ENCODE data around the gene DHX35.

Gene DHX35

GRCh38 chr20:39021748-39022147 is 59.6 kb downstream of the DHX35 start:
- no peak for DNase-seq (ENCODE audit: low read depth in 3 of 3)

DNA sequence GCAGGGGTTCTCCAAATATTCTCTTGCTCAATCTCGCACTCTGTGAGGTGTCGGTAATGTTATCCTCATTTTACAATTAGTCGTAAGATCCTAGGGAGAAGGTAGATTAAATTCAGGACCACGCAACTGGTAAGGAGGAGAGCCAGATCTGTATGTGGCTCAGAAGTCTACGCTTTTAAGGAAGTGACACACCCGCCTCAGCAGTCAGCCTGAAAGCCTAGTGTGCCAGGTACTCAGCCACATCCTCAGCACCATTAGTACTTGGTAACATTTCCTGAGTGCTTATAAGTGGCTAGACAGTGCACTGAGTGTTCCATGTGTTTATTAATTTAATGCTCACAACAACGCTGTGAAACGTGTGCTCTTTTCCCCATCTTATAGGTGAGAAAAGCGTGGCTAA is 63.7 kb downstream of the DHX35 start:
- DNase-seq (ENCODE audit: low read depth in 3 of 3), result no peak

GRCh38 chr20:39029364-39029763 is 67.2 kb downstream of the DHX35 start:
- no peak for DNase-seq (ENCODE audit: low read depth in 3 of 3)

DNA sequence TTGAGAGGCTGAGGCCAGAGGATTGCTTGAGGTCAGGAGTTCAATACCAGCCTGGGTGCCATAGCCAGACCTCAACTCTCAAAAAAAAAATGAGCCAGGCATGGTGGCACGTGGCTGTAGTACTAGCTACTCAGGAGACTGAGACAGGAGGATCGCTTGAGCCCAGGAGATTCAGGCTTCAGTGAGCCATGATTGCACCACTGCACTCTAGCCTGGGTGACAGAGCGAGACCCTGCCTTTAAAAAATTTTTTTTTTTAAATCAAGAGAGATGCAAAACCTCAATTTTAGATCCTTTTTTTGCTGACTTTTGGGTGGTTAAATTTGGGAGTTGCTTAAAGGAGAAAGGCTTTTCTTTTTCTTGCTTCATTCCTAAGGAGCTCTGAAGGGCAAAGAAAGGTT is 70.9 kb downstream of the DHX35 start:
- no peak for DNase-seq (ENCODE audit: low read depth in 3 of 3)

GRCh38 chr20:39036011-39036410 is 73.9 kb downstream of the DHX35 start:
- no peak for DNase-seq (ENCODE audit: low read depth in 3 of 3)

- no peak for DNase-seq (ENCODE audit: low read depth in 3 of 3)
Measured at GRCh38 chr20:39036851-39037250, 74.7 kb downstream of the DHX35 start.

DNA sequence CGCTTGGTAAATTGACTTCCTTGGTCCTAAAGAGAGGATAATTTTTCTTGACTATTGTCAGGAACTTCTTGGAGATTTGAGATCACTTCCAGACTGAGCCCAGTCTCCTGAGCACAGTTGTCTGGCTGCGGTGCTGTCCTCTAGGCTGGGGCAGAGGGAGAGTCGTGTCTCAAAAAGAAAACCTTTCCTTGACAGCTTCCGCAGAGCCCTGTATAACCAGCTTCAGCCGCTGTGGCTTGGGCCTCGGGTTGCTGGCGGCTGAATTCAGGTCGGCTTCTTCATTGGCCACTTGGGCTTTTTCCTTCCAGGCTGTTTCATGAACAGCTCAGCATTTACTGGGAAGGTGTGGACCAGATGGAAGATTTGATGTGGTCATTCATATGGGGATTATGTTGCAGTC is 75.9 kb downstream of the DHX35 start:
- no peak for DNase-seq (ENCODE audit: low read depth in 3 of 3)

GRCh38 chr20:39038495-39038894 is 76.4 kb downstream of the DHX35 start:
- DNase-seq (ENCODE audit: low read depth in 3 of 3), result no peak

GRCh38 chr20:39039261-39039660 is 77.1 kb downstream of the DHX35 start:
- no peak for DNase-seq (ENCODE audit: low read depth in 3 of 3)

DNA sequence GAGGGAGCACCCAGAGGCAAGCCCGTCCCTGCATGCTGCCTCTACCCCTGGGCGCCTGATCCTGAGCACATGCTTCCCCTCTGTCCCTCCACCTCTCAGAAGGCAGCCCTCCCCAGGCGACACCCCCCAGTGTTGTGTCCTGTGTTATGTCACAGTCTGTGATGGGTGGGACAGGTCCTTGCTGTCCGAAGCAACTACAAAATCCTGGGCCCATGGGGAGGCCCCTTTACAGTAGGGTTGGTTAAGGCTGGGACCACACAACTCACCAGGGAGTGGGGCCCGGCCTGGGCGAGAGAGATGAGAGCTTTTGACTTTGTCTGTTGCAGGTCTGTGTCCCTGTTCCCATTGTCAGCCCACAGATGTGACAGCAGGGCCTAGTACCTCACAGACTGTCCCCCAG is 78.0 kb downstream of the DHX35 start:
- DNase-seq (ENCODE audit: low read depth in 3 of 3), result no peak

GRCh38 chr20:39041067-39041466 is 78.9 kb downstream of the DHX35 start:
- DNase-seq (ENCODE audit: low read depth in 3 of 3), result no peak

- no peak for DNase-seq (ENCODE audit: low read depth in 3 of 3)
Measured at GRCh38 chr20:39042279-39043150, 80.4 kb downstream of the DHX35 start.

DNA sequence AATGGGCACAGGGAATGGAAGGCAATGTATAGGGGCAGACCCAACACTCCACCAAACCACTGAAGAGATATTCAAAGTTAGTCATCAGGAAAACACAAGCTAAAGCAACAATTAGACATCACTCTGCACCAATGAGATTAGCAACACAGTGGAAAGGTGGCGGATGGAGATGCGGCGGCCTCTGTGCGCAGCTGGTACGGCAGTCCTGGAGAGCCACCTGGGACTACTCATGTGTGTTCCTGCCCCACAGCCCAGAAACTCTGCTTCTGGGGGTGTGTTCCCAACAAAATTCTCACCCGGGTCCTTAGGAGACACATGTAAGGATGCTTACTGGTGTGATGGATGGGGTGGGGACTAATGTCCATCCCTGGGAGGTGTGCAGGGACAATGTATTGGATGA is 82.4 kb downstream of the DHX35 start:
- no peak for DNase-seq (ENCODE audit: low read depth in 3 of 3)

- DNase-seq (ENCODE audit: low read depth in 3 of 3), result no peak
Measured at GRCh38 chr20:39045676-39046075, 83.5 kb downstream of the DHX35 start.

- no peak for DNase-seq (ENCODE audit: low read depth in 3 of 3)
Measured at GRCh38 chr20:39047417-39047985, 85.4 kb downstream of the DHX35 start.

DNA sequence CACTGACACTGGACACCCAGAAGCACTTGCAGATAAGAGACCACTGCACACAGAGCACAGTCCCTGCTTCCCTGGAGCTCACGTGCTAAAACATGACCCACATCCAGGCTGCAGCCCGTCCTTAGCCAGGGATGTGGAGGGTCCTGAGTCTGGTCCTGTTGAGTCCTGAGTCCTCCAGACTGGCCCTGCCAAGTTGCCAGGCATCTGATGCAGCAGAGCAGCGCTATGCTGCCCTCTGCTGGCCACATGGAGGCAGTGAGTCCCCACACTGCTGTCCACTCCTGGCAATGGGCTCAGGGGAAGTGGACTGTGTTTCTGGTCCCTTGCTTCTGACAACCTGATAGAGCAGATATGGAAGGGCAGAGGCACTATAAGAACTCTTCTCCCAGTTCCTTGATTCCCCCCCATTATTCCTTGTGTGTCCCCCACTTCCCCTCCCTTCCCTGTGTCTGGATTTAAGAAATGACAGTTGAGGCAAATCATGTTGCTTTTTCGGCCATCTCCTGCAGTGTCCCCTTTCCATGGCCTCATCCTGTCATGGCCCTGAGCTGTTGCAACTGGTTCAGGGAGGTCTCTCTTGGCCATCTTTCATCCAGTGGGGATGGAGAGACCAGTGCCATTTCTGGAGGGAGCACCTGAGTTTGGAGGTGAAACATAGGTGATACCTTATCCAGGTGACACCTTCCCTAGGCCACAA is 86.0 kb downstream of the DHX35 start:
- peak; percentile 47 to 62 (median 53) for DNase-seq (ENCODE audit: low read depth in 3 of 3)

DNA sequence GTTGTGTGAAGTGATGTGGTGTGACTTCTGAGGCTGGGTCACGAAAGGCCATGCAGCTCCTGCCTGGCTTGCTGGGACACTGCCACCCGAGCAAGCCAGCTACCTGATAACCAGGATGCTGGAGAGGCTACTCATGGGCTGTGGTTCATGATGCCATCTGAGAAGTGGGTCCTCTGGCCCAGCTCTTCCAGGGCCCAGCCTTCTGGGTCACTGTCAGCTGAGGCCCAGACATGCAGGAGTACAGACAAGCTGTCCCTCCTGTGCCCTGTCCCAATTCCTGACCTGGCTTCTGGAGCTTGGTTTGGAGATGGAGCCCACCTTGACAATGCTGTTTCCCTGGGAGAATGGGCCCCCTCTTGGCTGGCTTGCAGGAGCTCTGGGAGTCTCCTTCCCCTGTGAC is 87.0 kb downstream of the DHX35 start:
- no peak for DNase-seq (ENCODE audit: low read depth in 3 of 3)

- peak; percentile 55 to 78 (median 67) for DNase-seq (ENCODE audit: low read depth in 3 of 3)
Measured at GRCh38 chr20:39049684-39050554, 87.8 kb downstream of the DHX35 start.

DNA sequence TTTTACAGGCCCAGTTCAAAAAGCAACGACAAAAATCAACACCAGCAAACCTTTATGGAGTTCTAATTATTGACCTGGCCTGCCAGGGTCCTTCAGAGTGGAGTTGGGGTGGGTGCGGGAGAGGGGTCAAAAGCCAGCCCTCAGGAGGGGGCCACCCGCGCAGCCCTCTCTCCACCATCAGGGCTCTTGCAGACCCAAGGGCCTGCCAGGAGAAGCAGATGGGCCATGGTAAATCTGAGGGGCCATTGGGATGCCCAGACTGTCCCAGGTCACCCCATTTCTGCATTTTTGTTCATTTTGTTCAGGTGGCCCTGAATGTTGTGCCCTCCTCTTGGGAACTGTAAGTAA is 88.4 kb downstream of the DHX35 start:
- no peak for DNase-seq (ENCODE audit: low read depth in 3 of 3)

DNA sequence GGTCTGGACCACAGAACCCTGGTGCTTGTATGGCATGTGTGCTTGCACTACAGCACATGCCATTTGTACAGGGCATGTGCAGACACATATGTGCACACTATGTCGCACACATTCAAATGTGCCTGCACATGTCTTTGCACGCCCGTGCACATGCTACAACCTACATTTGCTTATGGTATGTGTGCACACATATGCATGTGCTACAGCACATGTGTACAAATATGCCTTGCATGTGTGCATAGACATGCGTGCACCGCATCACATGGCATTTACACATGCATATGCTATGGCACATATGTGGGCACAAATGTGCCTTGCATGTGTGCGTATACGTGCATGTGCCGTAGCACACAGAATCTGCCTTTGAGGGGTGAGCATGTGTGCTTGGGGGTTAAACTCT is 90.5 kb downstream of the DHX35 start:
- no peak for DNase-seq (ENCODE audit: low read depth in 3 of 3)

GRCh38 chr20:39057143-39057542 is 95.0 kb downstream of the DHX35 start:
- no peak for DNase-seq (ENCODE audit: low read depth in 3 of 3)

DNA sequence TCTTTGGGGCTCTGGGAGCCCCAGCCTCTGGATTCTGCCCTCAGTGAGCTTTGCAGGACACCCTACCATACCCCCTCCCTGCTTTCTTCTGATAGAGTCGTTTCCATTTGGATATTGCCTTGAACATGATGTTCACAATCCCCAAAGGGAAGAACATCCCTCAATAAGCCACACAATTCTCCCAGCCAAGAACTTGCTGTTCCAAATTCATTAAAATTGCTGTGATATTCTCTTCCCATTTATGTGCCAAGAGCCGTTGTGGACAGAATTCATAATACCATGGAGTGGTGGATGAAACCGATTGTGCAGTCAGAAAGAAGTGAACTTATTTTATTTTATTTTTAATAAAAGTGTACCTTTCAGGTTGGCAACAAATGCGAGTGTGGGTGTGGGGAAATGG is 95.8 kb downstream of the DHX35 start:
- DNase-seq (ENCODE audit: low read depth in 3 of 3), result no peak
